Measurements from ENCODE around the gene ATP11A. TPM values are rescaled to one million over a fixed set of nuclear protein-coding genes. Genes with fewer than 3 reads are reported as not detected.

The ATP11A gene
- total RNA-seq, 1 experiment from 2014 or later, result 80.4 TPM

DNA sequence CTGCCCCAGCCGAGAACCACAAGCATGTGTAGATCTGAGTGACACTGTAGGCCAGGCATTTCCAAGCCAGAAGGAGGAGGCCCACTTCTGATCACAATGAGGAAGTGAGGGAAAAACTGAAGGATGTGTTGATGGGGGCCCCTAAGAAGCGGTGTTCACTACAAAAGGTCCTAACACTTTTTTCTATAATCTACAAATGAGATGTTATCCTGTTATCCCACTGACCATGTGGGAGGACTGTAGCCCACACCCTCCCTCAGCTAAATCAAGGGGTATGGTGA lies 180.2 kb downstream of the ATP11A start (continued):
- no peak for TF ChIP-seq POLR2A (IDR thresholded peaks at IDR 0.05; ENCODE audit: borderline replicate concordance, extremely low read depth, insufficient read depth, insufficient read length)
- TF ChIP-seq EZH2phosphoT487 (IDR thresholded peaks at IDR 0.05; ENCODE audit: borderline replicate concordance), result no peak
- TF ChIP-seq, protein P1, sequence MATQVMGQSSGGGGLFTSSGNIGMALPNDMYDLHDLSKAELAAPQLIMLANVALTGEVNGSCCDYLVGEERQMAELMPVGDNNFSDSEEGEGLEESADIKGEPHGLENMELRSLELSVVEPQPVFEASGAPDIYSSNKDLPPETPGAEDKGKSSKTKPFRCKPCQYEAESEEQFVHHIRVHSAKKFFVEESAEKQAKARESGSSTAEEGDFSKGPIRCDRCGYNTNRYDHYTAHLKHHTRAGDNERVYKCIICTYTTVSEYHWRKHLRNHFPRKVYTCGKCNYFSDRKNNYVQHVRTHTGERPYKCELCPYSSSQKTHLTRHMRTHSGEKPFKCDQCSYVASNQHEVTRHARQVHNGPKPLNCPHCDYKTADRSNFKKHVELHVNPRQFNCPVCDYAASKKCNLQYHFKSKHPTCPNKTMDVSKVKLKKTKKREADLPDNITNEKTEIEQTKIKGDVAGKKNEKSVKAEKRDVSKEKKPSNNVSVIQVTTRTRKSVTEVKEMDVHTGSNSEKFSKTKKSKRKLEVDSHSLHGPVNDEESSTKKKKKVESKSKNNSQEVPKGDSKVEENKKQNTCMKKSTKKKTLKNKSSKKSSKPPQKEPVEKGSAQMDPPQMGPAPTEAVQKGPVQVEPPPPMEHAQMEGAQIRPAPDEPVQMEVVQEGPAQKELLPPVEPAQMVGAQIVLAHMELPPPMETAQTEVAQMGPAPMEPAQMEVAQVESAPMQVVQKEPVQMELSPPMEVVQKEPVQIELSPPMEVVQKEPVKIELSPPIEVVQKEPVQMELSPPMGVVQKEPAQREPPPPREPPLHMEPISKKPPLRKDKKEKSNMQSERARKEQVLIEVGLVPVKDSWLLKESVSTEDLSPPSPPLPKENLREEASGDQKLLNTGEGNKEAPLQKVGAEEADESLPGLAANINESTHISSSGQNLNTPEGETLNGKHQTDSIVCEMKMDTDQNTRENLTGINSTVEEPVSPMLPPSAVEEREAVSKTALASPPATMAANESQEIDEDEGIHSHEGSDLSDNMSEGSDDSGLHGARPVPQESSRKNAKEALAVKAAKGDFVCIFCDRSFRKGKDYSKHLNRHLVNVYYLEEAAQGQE (IDR thresholded peaks at IDR 0.05; ENCODE audit: low read depth), result no peak
- no peak for TF ChIP-seq SIN3A (IDR thresholded peaks at IDR 0.05; ENCODE audit: low read depth)
- no peak for TF ChIP-seq CBX3 (IDR thresholded peaks at IDR 0.05; ENCODE audit: low read depth)
- TF ChIP-seq SRF (IDR thresholded peaks at IDR 0.05; ENCODE audit: low read depth), result no peak
- TF ChIP-seq ZNF274 (IDR thresholded peaks at IDR 0.05; ENCODE audit: low read depth, low read length), result no peak

DNA sequence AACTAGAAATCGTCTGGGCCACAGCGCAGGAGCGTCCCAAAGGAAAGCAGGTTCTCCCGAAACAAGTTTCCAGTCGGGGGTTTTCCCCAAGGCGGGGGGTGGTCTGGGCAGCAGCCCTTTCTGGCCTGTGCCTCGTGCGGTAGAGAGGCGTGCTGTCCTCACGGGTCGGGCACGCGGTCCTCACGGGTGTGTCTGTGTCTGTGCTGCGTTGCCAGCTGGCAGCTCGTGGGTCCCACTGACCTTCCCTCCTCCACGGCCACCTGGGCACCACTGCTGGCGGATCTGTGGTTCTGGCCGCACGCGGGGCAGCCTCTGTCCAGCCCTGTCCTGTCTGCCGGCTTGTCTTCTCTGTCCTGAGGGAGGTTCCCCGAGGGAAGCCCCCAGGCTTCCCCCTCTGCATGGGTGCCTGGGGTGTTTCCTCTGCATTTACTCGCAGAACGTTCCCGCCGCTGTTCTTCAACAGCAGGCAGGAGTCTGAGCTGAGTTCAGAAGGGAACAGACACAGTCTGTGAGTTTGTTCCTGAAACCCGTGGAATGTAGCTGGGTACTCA lies 181.0 kb downstream of the ATP11A start:
- H3K9me3 ChIP-seq (ENCODE audit: control insufficient read depth in 1 of 2, insufficient read depth in 1 of 2, low read depth in 1 of 2, low read length in 2 of 2), result no peaks in the 10 kb centered on the region
- peaks cover 0 to 24% of the 10 kb centered on the region in 2 experiments; a peak in 1 of 4 replicates for H3K36me3 ChIP-seq (ENCODE audit: control insufficient read depth in 1 of 2, insufficient read depth in 2 of 2, low read length in 2 of 2)

More for the DNA sequence above, 181.0 kb downstream of the ATP11A start:
- no peaks in the 10 kb centered on the region for H3K9me2 ChIP-seq (ENCODE audit: insufficient read depth)
- no peak overlapping the region; the same call in 1 of the 2 replicates for H3K27ac ChIP-seq (ENCODE audit: low read depth, low read length)
- no peak overlapping the region for H3K4me2 ChIP-seq (ENCODE audit: low read length)
- RAD21 ChIA-PET (ENCODE audit: low non-redundant PET in 1 of 2, low total read pairs in 2 of 2, uncharacterized antibody in 2 of 2, unreplicated experiment in 2 of 2), result no interaction called here
- no peak for DNase-seq (ENCODE audit: low read depth, low spot score)
- intact Hi-C loops (cut with micrococcal nuclease), result loop anchor here (5.0 kb wide), 1 partner anchor 139 kb away; no protein-coding TSS in a partner anchor
- no peaks in the 10 kb centered on the region for H3K27me3 ChIP-seq (ENCODE audit: insufficient read depth, low read length)
- TF ChIP-seq, protein P2, sequence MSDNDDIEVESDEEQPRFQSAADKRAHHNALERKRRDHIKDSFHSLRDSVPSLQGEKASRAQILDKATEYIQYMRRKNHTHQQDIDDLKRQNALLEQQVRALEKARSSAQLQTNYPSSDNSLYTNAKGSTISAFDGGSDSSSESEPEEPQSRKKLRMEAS (IDR thresholded peaks at IDR 0.05), result no peak
- TF ChIP-seq POLR2AphosphoS5 (IDR thresholded peaks at IDR 0.05; ENCODE audit: low read depth, low read length) (no peak), JUND (IDR thresholded peaks at IDR 0.05) (no peak), ZNF274 (IDR thresholded peaks at IDR 0.05; ENCODE audit: low read depth, low read length) (no peak), SP1 (IDR thresholded peaks at IDR 0.05; ENCODE audit: low read depth) (no peak)
- TF ChIP-seq, protein P3, sequence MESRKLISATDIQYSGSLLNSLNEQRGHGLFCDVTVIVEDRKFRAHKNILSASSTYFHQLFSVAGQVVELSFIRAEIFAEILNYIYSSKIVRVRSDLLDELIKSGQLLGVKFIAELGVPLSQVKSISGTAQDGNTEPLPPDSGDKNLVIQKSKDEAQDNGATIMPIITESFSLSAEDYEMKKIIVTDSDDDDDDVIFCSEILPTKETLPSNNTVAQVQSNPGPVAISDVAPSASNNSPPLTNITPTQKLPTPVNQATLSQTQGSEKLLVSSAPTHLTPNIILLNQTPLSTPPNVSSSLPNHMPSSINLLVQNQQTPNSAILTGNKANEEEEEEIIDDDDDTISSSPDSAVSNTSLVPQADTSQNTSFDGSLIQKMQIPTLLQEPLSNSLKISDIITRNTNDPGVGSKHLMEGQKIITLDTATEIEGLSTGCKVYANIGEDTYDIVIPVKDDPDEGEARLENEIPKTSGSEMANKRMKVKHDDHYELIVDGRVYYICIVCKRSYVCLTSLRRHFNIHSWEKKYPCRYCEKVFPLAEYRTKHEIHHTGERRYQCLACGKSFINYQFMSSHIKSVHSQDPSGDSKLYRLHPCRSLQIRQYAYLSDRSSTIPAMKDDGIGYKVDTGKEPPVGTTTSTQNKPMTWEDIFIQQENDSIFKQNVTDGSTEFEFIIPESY (IDR thresholded peaks at IDR 0.05; ENCODE audit: extremely low read depth, insufficient replicate concordance, low read length), result no peak
- no peak overlapping the region for H3K4me3 ChIP-seq (replicated peaks in 1 of 2; ENCODE audit: low read depth in 1 of 2, low read length in 2 of 2)
- CTCF ChIA-PET, result no interaction called here
- H3K4me1 ChIP-seq (ENCODE audit: control insufficient read depth in 1 of 2, insufficient read depth in 2 of 2, low read length in 2 of 2), result peaks cover 28 to 34% of the 10 kb centered on the region in 2 experiments
- POLR2A ChIA-PET, result no interaction called here
- BruUV-seq (replicated peaks), result no TSS peak
- H3K9ac ChIP-seq (ENCODE audit: low read length), result no peak overlapping the region
- H3K79me2 ChIP-seq (ENCODE audit: insufficient read depth, low read length), result no peaks in the 10 kb centered on the region
- no peak for ATAC-seq
- no peak overlapping the region for H2AFZ ChIP-seq (ENCODE audit: low read depth, low read length, poor library complexity, severe bottlenecking)
- no peaks in the 10 kb centered on the region for H4K20me1 ChIP-seq (ENCODE audit: insufficient read depth)

Data from HCT116 (cell line).